ENCODE data around the gene NEGR1.

- TF ChIP-seq CTCF (IDR thresholded peaks at IDR 0.05) (peak in 6 of 12 donors; percentile 6 to 35 (median 18)), POLR2A (IDR thresholded peaks at IDR 0.05) (peak in 1 of 2 donors; percentile 21)
These were observed at the start of gene NEGR1 for GRCh38 chr1:72282271-72283021.

Data from heart left ventricle (tissue), 13 donors.